HL-60/S4 treated with phorbol 12-myristate 13-acetate at 8.2 ng/mL for 4 days and 3 days (cell line): ENCODE measurements around the gene ZNF275.
"Not testable (repeated sequence)": the region's sequence is repeated elsewhere in the genome, so short reads cannot be mapped to it uniquely, and the experiment has no call there.

Source experiments
- in situ Hi-C: fragments of 300-500 bp; cut with MboI; formaldehyde crosslinking; loops from 2 replicates; pipeline ENCODE4 v1.15.0; 2022; ENCODE audit warnings: low sequenced_read_pairs

The ZNF275 gene

GRCh38 chrX:153318811-153319210 lies 15.1 kb upstream of the ZNF275 start:
- in situ Hi-C loops = no loop called here

GRCh38 chrX:153319295-153320046 lies 14.5 kb upstream of the ZNF275 start:
- in situ Hi-C loops = no loop called here

- in situ Hi-C loops = not testable (repeated sequence)
These were observed 13.9 kb upstream of the ZNF275 start for GRCh38 chrX:153320047-153320443.

- in situ Hi-C loops = no loop called here
These were observed 13.3 kb upstream of the ZNF275 start for GRCh38 chrX:153320555-153321184.

- in situ Hi-C loops = no loop called here
These were observed 12.4 kb upstream of the ZNF275 start, which contains the start of gene PNMA6F for GRCh38 chrX:153321381-153322124. Gene PNMA6F (minus strand): TSS chrX:153321767. CDS start chrX:153320674, 1,093 bp downstream.

GRCh38 chrX:153327561-153327960 lies 6.4 kb upstream of the ZNF275 start:
- in situ Hi-C loops = no loop called here

GRCh38 chrX:153333266-153333665 lies 687 bp upstream of the ZNF275 start:
- in situ Hi-C loops = no loop called here

GRCh38 chrX:153334654-153335295 lies 822 bp downstream of the ZNF275 start:
- in situ Hi-C loops = no loop called here

- in situ Hi-C loops = no loop called here
These were observed 2.4 kb downstream of the ZNF275 start for GRCh38 chrX:153336121-153336894.

GRCh38 chrX:153336988-153337387 lies 3.0 kb downstream of the ZNF275 start:
- in situ Hi-C loops = no loop called here

- in situ Hi-C loops = no loop called here
These were observed 4.9 kb downstream of the ZNF275 start for GRCh38 chrX:153338836-153339235.

- in situ Hi-C loops = no loop called here
These were observed 5.7 kb downstream of the ZNF275 start for GRCh38 chrX:153339662-153340061.

- in situ Hi-C loops = no loop called here
These were observed 6.2 kb downstream of the ZNF275 start for GRCh38 chrX:153340111-153340510.

- in situ Hi-C loops = no loop called here
These were observed 9.0 kb downstream of the ZNF275 start for GRCh38 chrX:153342762-153343558.

GRCh38 chrX:153343674-153344073 lies 9.7 kb downstream of the ZNF275 start:
- in situ Hi-C loops = no loop called here

- in situ Hi-C loops = no loop called here
These were observed 13.6 kb downstream of the ZNF275 start for GRCh38 chrX:153347530-153347929.

- in situ Hi-C loops = no loop called here
These were observed 14.5 kb downstream of the ZNF275 start for GRCh38 chrX:153348421-153348820.

- in situ Hi-C loops = no loop called here
These were observed 16.0 kb downstream of the ZNF275 start for GRCh38 chrX:153349952-153350351.

- in situ Hi-C loops = no loop called here
These were observed 18.0 kb downstream of the ZNF275 start for GRCh38 chrX:153351981-153352380.

GRCh38 chrX:153352858-153353257 lies 18.9 kb downstream of the ZNF275 start:
- in situ Hi-C loops = no loop called here
